HL-60/S4 treated with phorbol 12-myristate 13-acetate at 8.2 ng/mL for 4 days and 3 days (cell line): ENCODE measurements around the gene UGT1A4.

Experiments used
- in situ Hi-C: fragments of 300-500 bp; cut with MboI; formaldehyde crosslinking; loops from 2 replicates; pipeline ENCODE4 v1.15.0; 2022; ENCODE audit warnings: low sequenced_read_pairs

Gene UGT1A4

GRCh38 chr2:233807966-233808935 is 89.7 kb downstream of the UGT1A4 start:
- in situ Hi-C loops = no loop called here

DNA sequence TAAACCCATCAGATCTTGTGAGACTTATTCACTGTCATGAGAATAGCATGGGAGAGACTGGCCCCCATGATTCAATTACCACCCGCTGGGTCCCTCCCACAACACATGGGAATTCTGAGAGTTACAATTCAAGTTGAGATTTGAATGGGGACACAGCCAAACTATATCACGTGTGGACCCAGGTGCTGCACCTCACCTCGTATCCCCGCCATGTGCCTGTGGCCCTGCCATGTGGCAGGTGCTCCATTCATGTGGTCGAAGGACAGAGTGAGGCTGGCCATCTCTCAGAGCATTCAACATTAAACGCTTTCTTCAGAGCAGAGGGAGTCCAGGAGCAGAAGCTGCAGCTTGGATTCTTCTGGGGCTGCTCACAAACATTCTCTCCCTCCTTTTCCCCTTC is 91.8 kb downstream of the UGT1A4 start:
- in situ Hi-C loops = no loop called here

DNA sequence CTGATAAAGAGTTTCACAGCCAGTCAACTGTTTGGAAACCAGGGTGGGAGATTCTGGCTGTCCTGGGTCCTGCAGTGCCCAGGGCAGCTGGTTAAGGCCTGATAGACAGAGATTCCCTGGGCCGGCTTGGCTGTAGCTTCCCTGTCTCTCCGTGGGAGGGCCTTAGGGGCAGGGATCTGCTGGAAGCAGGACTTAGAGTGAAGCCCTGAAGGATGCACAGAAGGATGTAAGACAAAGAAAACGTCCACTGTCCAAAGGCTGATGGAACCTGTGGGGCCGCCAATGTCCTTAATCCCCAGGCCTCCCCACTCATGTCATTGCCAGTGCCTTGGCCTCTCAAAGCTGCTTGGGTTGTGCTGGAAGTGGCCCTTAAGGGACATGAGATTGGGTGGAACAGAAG is 92.6 kb downstream of the UGT1A4 start:
- in situ Hi-C loops = no loop called here

- in situ Hi-C loops = no loop called here
Observed at GRCh38 chr2:233811732-233812131, 93.2 kb downstream of the UGT1A4 start.

DNA sequence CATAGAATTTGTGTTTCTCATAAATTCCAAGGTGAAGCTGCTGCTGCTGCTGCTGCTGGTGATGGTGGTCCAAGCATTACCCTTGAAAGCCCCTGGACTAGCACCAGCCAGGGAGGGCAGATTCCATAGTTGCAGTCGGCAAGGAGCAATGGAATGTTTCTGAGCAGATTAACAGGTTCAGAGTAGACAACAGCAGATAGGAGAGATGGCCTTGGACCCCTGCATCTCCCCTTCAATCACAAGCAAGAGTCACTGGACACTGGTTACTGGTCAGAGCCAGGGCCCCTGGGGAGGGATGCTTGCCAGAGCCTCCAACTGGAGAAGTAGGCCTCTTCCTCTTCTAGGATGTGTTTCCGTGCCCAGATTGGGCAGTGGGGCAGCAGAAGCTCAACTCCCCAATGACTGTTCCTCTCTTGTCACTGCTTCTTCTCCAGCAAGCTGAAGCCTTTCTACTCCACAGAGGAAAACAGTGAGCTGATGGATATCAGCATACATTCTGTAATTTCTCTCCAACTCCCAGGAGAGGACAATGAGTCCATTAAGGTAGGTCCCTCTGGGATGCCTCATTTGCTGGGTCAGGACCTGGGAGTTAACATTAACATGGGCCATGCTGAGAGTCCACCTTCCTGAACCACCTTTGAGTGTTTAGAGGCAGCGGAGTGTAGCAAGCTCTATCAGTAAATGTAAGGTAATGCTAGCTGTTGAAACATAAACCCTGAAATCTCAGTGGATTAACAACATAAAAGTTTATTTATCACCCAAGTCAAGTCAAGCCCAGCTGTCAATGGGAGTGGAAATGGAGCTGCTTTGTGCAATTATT is 94.9 kb downstream of the UGT1A4 start:
- in situ Hi-C loops = no loop called here

DNA sequence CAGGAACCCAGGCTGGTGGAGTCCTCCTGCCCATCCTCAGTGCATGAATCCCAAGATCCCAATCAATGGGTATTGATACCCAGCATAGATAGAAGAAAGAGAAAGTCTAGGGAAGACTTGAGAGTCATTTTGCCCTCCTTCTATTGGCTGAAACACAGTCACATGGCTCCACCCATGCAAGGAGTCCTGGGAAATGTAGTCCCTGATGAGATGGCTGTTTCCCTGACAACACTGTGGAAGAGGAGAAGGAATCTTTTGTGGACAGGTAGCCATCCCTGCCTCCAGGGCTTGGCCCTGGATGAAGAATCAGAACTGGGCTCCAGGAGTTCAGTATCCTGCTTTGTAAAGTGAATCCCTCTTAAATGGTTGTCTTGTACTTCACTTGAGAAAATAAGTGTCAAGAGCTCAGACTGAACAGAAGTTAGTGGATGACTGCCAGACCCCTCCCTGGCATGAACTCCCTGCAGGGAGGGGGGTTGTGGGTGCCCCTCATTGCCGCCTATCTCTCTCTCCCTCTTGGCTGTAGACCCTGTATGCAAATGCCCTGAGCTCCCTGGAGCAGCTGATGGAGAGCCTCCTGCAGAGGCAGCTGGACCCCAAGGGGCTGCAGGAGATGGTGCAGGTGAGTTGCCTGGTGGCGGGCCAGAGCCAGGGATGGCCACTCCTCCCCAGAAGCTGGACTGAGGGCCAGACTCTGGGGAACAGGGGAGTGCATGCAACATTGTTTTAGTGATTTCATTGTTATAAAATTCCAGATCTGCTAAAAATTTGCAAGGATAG is 95.7 kb downstream of the UGT1A4 start:
- in situ Hi-C loops = no loop called here

GRCh38 chr2:233815861-233816260 is 97.3 kb downstream of the UGT1A4 start:
- in situ Hi-C loops = no loop called here

DNA sequence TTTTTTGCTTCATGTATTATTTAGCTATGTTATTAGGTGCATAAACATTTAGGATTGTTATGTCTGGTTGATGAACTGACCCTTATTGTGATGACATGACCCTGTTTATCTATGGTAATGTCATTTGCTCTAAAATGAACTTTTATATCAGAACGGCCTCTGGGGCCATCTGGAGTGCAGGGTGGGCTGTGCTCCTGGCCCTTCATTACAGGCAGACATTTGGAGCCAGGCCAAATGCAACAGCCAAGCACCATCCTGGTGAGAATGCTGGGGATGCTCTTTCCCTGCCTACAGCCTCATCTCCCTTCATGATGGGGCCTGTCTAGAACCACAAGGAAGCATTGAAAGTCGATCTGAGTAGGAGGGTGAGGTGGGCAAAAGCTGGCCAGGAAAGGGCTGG is 97.8 kb downstream of the UGT1A4 start:
- in situ Hi-C loops = no loop called here

DNA sequence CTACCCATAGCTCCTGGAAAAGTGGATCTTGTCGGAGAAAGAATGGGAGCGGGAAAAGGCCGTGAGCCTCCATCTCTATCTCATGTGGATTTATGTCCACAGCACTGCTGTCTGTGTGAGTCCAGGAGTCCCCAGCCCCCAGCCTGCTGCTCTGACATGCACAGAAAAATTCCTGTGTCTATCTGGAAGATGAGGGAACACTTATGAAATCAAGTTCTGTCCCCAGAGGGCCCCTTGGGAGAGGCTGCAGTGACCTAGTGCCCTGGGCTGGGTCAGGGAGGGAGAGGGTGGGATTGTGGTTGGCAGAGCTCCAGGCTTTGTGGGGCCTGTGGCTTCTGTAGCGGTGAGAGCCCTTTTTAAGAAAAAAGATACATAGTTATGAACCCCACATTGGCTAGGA is 98.2 kb downstream of the UGT1A4 start:
- in situ Hi-C loops = no loop called here

GRCh38 chr2:233817361-233817911 is 98.9 kb downstream of the UGT1A4 start:
- in situ Hi-C loops = no loop called here

GRCh38 chr2:233817995-233818638 is 99.6 kb downstream of the UGT1A4 start:
- in situ Hi-C loops = no loop called here

GRCh38 chr2:233818639-233819621 is 100.4 kb downstream of the UGT1A4 start:
- in situ Hi-C loops = no loop called here

DNA sequence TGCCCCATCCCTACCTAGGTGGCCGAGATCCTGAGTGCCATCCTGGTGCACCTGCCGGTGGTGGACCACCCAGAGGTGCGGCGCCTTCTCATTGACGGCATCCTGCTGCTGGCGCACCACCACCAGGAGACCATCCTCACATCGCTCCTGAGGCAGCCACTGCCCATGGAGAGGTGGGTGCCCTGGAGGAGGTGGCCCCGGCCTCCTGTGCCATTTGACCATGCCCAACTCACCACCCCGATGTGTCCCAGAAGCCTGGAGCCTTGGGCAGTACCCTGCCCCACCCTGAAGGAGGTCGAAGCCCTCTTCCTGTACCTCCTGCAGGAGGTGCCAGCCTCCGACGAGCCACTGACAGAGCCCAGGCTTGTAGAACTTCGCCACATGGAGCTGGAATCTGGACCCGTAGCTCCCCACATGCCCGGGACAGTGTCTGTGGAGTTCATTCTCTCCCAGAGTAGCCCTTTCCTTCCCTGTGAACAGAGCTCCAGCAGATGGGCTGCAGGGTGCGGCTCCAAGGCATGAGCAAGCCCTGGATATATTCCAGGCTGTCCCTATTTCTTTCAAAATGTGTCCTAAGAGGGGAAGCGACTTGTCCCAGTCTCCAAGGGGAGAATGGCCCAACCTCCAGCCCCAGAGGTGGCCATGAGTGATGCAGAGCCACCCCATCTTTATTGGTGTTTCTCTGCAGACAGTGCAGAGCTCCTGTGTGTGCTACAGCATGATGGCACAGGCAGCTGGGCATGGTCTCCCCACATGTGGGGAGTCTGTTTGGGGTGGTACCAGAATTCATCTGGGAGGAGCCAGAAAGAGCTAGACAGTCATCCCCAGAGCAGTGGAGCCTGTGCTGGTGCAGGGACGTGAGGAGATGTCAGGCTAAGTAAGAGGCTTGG is 101.6 kb downstream of the UGT1A4 start:
- in situ Hi-C loops = no loop called here

GRCh38 chr2:233820774-233821105 is 102.2 kb downstream of the UGT1A4 start:
- in situ Hi-C loops = no loop called here

DNA sequence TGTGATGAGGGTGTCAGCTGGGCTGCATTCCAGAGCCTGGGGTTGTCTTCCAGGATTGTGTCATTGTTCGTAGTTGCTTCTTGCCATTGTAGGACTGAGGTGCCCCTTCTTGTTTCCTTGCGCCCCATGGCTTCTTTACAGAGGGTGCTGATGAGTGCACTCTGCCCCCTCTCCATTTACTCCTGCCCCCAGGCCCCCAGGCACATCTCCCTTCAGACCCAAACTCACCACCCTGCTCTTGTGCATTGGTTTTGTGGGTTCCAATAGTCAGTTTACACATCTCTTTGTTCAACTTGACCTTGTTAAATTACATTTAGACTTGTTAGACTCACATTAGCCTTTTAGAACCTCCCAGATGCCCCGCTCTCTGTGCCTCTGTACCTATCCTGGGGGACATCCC is 102.7 kb downstream of the UGT1A4 start:
- in situ Hi-C loops = no loop called here

GRCh38 chr2:233821709-233822100 is 103.2 kb downstream of the UGT1A4 start:
- in situ Hi-C loops = no loop called here

GRCh38 chr2:233822101-233822771 is 103.7 kb downstream of the UGT1A4 start:
- in situ Hi-C loops = no loop called here
